Kasumi-1 (cell line): Measurements from ENCODE around the gene CDH4.
"Not testable (repeated sequence)": the region's sequence is repeated elsewhere in the genome, so short reads cannot be mapped to it uniquely, and the experiment has no call there.

ENCODE experiments used
- DNase-seq, 2 experiments: peaks; one replicate each; lab custom pipeline; 2025; lab: John Stamatoyannopoulos, UW

CDH4 gene

DNA sequence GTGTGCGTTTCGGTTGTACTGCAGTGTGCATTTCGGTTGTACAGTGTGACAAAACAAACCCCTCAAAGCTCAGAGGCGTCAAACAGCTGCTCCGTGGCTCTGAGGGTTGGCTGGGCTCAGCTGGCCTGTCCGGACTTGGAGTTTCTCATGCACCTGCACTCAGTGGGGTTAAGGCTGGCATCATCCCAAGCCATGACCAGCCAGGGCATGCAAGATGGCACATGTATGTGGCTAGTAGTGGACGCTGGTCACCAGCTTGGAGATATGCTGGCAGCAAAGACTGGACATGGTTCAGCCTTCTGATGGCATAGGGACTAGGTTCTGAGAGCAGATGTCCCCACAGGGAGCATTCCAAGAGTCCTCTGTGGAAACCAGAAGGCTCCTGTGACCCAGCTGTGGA lies 187.2 kb downstream of the CDH4 start:
- no peak for DNase-seq

DNA sequence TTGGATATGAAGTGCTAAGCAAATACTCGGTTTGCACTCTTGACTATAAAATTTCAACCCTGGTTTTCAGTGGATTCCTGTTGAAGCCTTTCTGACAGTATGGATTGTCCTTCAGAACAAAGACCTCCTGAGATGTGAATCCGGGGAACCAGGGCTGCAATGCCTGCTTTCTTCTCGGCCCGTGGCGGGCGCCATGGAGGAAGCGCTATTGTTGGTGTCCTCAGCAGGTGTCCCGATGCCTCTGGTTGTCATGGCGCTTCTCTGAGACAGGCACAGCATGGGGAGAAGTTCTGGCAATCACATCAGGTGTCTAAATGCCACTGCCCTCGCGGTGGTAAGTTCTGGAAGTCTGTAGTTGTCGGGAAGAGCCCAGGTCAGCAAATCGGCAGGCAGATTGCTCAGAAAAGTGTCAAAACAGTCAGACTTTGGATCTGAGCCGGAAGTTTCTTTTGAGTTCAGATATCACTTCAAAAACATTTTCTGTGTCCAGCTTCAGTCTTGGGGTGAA lies 188.5 kb downstream of the CDH4 start:
- DNase-seq: no peak

DNA sequence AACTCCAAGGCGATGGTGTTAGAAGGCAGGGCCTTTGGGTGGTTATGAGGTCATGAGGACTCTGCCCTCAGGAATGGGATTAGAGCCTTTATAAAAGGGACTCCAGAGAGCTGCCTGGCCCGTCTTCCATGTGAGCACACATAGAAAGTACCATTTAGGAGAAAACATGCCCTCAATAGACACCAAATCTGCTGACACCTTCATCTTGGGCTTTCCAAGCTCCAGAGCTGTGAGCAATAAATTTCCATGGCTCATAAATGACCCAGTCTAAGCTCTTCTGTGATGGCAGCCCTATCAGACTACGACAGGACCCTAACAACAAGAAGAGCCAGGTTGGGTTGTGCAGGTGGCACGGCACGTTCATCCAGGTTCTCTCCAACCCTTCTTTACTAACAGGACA lies 189.5 kb downstream of the CDH4 start:
- DNase-seq: no peak

DNA sequence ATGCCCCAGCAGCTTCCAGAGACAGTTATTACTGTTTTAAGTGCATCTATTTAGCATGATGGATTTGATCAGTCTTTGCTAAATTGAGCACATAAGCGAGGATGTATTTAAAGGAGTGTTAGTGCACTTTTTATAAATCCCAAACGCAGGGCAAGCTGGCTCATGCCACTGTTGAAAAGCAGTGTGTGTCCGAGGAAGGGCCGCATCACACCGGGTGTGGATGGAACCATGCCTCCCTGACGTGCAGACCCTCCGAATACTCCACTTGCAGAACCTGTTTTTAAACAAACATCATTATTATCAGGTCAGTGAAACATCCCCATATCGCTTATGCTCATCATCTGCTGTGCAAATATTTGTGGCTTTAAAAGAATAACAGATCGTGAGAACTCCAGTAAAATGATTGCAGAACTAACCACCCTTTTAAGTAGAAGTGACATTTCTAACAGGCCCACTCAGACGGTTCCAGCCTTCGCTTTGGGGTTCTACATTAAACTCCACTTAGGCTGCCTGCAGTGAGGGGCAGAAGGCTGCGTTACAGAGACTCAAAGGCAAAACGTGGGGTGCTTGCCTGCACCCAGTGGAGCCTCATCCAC lies 190.1 kb downstream of the CDH4 start:
- no peak for DNase-seq

DNA sequence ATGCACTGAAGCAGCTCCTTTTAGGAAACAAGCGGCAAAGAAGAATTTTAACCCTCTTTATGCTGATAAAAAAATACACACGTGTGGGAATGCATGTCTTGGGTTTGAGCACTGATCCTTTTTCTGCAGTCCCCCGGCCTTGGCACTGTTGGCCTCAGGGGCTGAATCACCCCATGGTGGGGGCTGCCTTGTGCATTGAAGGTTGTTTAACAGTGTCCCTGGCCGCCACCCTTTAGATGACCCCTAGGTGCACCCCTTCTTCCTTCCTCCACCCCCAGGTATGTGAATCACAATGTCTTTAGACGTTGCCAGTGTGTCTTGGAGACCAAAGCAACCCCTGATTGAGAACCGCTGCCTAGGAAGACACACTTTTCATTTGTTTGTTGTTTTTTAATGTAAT lies 190.7 kb downstream of the CDH4 start:
- DNase-seq: no peak

DNA sequence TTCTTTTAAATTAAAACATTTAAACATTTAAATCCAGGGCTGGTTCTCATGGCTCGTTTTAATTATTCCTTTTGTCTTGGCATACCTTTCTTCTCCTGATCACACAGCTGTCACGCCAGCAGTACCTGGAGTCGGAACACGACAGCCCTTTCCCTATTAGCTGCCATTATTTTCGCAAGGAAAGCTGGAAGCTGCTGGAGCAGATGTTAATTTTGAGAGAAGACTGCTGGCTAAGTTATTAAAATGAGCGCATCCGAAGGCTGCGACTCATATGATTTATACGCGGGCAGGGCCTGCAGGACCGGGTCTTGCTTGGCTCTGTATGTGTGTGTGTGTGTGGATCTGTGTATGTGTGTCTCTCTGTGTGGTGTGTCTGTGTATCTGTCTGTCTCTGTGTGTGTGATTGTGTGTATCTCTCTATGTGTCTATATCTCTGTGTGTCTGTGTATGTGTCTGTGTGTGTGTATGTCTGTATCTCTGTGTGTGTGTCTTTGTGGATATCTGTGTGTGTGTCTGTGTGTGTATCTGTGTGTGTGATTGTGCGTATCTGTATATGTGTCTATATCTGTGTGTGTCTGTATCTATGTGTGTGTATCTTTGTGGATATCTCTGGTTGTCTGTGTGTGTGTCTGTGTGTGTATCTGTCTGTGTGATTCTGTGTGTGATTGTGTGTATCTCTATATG lies 191.5 kb downstream of the CDH4 start:
- no peak for DNase-seq

DNA sequence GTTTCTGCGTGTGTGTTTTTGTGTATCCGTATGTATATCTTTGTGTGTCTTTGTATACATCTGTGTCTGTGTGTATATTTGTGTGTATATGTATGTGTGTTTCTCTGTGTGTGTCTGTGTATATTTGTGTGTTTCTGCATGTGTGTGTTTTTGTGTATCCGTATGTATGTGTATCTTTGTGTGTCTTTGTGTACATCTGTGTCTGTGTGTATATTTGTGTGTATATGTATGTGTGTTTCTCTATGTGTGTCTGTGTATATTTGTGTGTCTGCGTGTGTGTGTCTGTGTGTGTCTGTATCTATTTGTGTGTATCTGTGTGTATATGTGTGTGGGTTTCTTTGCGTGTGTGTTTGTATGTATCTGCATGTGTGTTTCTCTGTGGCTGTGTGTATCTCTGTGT lies 192.6 kb downstream of the CDH4 start:
- DNase-seq: no peak

DNA sequence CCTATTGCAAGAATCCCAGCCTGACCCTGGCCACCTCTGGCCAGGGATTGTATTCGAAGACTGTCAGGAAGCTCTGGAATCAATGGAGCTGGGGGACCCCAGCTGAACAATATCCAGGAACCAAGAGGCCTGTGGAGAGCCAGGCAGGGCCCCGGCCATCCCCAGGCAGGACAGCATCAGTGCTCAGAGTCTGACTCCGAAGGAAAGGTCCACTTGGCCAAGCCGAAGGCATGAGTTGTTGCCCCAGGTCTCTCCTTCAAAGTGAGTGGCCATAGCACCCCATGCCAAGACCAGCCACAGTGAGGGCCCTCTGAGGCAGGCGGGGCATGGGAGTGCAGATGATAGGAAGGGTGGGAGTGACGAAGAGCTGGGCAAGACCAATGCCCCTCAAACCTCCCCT lies 193.1 kb downstream of the CDH4 start:
- DNase-seq: no peak

DNA sequence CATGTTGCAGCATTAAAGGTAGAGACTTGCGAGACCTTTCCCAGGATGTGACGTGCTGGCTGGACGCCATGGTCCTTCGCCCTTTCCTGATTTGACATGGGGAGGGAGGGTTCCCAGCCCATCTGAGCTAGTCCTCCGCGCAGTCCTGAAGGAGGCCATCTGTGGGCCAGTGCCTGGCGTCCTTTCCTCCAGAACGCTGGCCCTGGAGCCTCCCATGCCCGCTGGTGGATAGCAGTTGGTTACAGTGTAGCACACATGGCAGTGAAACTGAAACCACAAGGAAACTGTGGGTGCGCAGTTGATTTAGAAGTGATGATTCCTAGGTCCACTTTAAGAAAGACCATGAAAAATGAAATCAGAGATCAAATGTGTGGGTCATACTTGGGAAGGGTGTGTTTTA lies 193.7 kb downstream of the CDH4 start:
- DNase-seq: no peak

DNA sequence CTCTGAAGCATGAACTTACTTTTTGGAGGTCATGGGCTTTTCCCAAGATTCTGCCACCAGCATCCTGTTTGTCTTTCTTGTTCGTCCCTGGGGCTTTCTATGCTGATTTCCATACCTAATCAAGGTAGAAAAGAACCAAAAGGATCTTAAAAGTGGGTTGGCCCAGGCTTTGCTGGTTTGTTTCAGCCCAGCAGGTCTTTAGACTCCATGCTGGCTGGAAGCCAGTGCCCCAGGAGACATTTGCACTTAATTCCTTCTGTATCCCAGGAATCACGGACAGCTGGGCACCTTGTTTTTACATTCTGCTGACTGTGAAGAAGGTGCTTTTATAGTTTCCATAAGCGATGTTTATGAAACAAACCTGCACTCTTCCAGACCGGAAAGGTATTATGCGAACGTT lies 195.9 kb downstream of the CDH4 start:
- no peak for DNase-seq

DNA sequence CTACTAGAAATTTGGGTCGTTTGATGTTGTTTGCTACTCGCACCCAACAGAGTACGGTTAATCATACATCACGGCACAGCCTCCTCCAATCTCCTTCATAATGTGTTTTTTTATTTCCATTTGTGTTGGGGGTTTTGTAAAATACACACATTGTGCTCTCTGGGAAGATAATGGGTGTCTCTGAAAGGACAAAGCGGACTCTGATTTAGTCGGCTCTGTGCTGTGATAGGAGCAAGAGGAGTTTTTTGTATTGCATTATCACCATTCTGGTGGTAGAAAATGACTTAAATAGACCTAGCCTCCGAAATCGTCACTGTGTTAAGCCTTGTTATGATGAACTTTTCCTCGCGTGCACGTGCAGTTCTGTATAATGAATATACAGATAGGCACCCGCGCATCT lies 196.3 kb downstream of the CDH4 start:
- DNase-seq: no peak

DNA sequence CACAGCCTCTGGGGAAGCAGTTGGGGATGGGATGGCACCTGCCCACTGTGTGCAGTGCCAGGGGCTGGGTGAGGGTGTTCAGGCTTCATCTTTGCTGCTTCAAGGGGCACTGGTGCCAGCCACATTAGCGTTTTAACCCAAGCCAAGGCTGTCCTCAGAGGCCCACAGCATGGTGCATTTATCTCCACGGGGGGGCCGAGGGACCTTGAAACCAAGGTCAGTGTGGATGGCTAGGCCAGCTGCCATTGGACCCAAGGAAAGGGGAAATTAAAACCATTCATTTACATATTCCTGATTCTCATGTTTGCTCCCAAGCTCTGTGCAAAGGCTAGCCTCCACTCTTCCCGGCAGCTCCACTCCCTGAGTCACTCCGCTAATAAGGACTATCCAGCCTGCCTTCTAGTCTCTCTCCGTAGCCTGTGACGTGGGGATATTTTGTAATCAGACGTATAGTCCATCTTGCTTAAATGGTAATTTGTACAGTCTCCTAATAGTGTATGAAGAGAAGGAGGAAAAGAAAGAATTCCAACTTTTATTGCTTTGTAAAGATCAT lies 197.1 kb downstream of the CDH4 start:
- no peak for DNase-seq

DNA sequence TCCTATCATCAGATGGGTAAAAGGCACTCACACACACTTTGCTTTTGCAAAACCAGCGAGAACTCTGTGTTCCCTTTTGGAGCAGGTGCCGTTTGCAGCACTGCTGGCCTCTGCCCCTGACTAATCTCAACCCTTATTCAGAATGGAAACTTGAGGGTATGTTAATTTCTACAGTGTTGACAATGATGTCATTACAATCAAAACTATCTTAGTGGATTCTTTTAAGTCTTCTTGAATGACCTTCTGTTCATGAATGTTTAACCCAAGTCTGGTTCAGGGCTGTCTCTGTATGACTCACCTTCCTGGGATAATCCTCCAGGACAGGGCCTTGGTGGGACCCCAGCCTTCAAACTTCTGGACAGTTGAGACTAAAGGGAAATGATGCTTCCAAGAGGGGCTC lies 197.9 kb downstream of the CDH4 start:
- DNase-seq: no peak

DNA sequence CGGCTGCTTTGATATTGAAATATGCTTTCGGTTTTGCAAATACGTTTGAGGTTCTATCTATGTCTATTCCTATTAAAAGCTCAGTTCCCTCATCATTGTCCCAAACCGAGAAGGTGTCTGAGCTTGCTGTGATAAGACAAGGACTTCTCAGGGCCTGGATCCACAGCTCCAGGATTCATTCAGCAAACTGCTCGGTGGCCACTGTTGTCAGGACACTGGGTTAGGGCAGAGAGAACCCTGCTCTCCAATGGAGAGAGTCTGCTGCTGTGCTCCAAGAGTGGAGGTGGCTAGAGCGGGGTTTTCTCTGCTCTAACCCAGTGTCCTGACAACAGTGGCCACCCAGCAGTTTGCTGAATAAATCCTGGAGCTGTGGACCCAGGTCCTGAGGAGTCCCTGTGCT lies 198.5 kb downstream of the CDH4 start:
- no peak for DNase-seq

DNA sequence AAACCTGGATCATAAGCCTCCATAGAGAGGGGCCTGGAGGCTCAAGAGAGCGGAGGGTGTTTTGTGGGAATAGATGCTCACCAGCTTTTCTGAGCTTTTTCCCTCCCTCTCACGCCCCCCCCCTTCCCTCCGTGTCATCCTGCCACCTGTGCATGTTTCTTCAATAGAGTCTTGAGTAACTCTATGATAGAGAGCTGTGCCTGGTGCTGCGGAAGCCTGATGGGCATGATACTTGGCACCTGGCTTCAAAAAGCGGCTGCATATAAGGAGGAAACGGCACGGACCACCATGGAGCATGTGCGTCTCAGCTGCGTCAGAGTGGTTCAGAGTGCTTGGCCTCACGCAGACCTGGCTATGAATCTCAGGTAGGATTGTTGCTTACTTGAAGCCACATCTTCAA lies 198.9 kb downstream of the CDH4 start:
- DNase-seq: no peak

DNA sequence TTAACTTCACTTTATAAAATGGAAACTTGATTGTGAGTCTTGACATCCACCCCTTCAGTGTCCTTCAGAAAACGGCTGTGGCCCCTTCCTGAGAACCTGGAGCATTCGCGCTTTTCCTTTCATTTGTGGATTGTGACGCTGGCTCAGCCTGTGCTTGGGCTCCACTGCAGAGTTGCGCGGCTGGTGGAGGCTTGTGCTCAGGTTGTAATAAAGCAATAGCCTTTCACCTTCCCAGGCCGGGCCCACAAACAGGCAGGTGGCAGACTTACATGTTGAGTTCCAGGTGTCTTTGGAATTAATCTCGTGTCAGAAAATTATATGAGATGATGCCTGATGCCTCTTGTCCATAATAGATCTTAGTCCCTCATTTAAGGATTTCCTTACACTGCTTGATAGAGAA lies 199.9 kb downstream of the CDH4 start:
- DNase-seq: no peak

DNA sequence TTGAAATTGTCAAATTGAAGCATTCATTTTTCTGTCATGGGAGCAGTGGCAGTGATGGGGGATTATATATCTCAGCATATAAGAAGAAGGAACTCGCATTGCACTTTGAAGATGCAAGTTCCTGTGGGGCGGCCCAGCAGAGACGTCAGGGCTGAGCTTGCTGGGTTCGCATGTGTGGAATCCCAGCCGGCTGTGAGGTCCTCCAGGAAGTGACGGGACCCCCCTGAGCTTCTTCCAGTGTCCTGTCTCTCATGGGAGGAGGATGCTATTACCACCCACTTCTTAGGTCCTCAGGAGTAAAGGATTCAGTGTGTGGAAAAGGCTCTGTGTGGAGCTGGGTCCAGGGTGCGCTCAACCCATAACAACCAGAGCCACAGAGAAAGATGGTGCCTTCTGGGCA lies 201.2 kb downstream of the CDH4 start:
- DNase-seq: no peak

DNA sequence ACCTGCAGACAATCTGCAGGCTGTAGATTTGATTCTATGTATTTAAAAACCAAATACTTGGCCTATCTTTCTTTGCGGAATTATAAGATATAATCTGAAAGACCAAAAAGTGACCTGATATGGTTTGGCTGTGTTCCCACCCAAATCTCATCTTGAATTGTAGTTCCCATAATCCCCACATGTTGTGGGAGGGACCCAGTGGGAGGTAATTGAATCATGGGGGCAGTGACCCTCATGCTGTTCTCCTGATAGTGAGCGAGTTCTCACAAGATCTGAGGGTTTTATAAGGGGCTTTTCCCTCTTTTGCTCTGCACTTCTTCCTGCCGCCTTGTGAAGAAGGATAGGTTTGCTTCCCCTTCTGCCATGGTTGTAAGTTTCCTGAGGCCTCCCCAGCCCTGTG lies 201.6 kb downstream of the CDH4 start:
- DNase-seq: not testable (repeated sequence)

DNA sequence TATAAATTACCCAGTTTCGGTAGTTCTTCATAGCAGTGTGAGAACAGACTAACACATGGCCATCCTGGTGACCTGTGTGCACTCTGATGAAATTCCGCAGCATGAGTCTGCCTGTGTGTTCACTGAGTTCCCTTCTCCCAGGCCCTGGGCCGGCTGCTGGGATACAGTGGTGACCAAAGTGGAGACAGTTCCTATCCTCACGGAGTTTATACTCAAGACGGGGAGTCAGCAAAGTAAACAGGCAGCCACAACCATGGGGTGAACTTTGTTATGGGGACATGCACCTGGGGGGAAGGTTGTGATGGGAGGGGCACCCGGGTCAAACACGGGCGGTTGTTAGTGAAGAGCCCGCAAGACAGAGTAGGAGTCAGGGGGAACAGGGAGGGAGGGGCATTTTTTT lies 202.0 kb downstream of the CDH4 start:
- DNase-seq: no peak

DNA sequence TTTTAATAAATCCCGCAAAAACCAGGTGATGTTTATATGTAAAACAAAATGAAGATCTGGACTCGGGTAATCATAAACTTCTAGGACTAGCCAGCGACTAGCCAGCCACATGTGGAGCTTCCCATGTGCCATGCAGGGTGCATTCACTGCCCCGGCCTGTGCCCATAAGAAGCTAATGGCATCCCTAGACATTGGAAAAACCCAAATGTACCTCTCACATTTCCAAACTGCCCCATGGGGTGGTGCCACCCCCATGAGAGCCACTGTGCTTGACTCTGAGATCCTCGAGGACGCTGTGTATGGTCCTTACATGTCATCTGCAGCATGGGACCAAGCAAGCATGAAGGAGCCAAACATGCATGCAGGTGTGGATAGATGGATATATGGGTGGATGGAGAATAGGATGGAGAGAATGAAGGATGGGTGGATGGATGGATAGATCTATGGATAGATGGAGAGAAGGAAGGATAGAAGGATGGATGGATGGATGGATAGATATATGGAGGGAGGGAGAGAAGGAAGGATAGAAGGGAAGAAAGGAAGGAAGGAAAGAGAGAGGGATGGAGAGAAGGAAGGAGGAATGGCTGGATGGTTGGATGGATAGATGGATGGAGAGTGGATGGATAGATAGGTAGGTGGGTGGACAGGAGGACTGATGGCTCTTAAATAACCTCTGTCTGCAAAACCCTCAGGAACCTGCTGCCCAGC lies 203.6 kb downstream of the CDH4 start:
- DNase-seq: no peak

DNA sequence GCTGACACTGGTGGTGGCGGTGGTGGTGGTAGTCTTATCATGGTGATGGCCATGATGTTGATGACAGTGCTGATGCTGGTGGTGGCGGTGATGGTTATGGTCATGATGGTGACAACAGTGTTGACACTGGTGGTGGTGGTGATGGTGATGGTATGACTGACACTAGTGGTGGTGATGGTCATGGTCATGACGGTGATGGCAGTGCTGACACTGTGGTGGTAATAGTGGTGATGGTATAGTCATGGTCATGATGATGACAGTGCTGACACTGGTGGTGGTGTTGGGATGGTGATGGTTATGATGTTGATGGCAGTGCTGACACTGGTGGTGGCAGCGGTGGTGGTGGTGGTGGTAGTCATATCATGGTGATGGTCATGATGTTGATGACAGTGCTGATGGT lies 205.7 kb downstream of the CDH4 start:
- DNase-seq: no peak

DNA sequence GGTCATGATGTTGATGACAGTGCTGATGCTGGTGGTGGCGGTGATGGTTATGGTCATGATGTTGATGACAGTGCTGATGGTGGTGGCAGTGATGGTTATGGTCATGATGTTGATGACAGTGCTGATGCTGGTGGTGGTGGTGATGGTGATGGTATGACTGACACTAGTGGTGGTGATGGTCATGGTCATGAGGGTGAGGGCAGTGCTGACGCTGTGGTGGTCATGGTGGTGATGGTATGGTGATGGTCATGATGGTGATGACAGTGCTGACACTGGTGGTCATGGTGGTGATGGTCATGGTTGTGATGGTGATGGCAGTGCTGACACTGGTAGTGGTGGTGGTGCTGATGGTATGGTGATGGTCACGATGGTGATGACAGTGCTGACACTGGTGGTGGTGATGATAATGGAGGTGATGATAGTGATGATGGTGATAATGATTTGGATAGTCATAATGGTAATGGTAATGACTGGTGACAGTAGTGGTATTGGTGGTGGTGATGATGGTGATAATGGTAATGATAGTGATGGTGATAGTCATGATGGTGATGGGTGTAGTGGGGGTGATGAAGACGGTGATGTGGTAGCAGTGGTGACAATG lies 206.2 kb downstream of the CDH4 start:
- no peak for DNase-seq

DNA sequence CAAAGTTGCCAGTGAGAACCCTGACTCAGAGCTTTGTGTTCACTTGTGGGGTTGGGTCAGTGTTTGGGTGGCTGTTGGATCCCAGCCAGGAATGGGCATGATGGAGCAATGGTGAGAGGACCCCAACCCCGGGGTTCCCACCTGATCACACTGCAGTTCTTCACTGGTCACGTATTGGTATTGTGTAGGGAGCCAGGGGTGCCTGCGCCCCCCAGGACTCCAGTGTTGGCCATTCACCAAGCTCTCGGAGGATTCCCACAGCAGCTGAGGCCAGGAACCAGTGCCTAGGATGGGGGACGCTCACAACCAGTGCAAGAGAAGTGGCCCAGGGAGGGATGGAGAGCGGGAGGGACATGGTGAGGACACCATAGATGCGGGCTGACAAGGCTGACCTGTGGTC lies 207.2 kb downstream of the CDH4 start:
- no peak for DNase-seq
